Prostate gland (tissue), 2 donors: ENCODE results near the gene NIM1K. TPM values are rescaled to one million over a fixed set of nuclear protein-coding genes. Genes with fewer than 3 reads are reported as not detected.
A peak's percentile ranks its signal among the peaks of the same experiment; 100 is the strongest.
"Not testable (repeated sequence)": the region's sequence is repeated elsewhere in the genome, so short reads cannot be mapped to it uniquely, and the experiment has no call there.

ENCODE experiments used
- DNase-seq: peaks from one replicate; pipeline ENCODE4 v3.0.0-alpha.2; 2019; ENCODE audit warnings: low spot score
- H3K27ac ChIP-seq, 2 donors: fragments of 200-600 bp; sonication (generic); 2 replicates each; pipeline ENCODE4 v1.5.1; 2017 to 2019
- H3K27me3 ChIP-seq: fragments of 200-600 bp; sonication (generic); replicated peaks from 2 replicates; pipeline ENCODE4 v1.5.1; 2019; ENCODE audit not compliant: insufficient read depth
- H3K36me3 ChIP-seq, 2 donors: fragments of 200-600 bp; sonication (generic); 1 replicate in 1 of 2; 2 replicates in 1 of 2; pipeline versions ENCODE4 v1.5.1 to v1.8.1; 2017 to 2019
- H3K4me1 ChIP-seq: fragments of 200-600 bp; sonication (generic); replicated peaks from 2 replicates; pipeline ENCODE4 v1.5.1; 2019
- H3K4me3 ChIP-seq, 2 donors: fragments of 200-600 bp; sonication (generic); 2 replicates each; pipeline ENCODE4 v1.5.1; 2017 to 2019
- H3K9me3 ChIP-seq: fragments of 200-600 bp; sonication (generic); 2 replicates; pipeline ENCODE4 v1.5.1; 2017
- CTCF ChIP-seq, 4 experiments: fragments of 200-600 bp in 2 of 4; fragments of 450-650 bp in 2 of 4; sonication (generic) in 2 of 4; IDR thresholded peaks; 1 replicate in 3 of 4; 2 replicates in 1 of 4; pipeline ENCODE4 v1.5.1; 2016 to 2019; ENCODE audit warnings: antibody characterized with exemption in 4 of 4, mild to moderate bottlenecking in 2 of 4, moderate library complexity in 2 of 4
- POLR2A ChIP-seq: fragments of 450-650 bp; IDR thresholded peaks from one replicate; pipeline ENCODE4 v1.6.1; 2016; ENCODE audit warnings: antibody characterized with exemption, mild to moderate bottlenecking
- POLR2AphosphoS5 ChIP-seq: sonication (generic); formaldehyde crosslinking; IDR thresholded peaks from one replicate; pipeline ENCODE4 v1.6.1; 2017; ENCODE audit warnings: antibody characterized with exemption
- WGBS: methylation state at CpG from one replicate; pipeline ENCODE4 v1.1.5; 2018; 5-methylcytosine and 5-hydroxymethylcytosine counted together
- intact Hi-C: fragments of 100-400 bp; cut with DNase I; formaldehyde crosslinking; loops from one replicate; pipeline ENCODE4 v1.14.2; 2022
- total RNA-seq, 2 donors: library from RNA; depleted of rRNA; stranded (reverse); fragments of >200 nt; gene quantifications; one replicate each; pipeline ENCODE4 v1.1.0, GENCODE V29; 2016

The NIM1K gene
- total RNA-seq, 2 donors from 2014 or later = 0.14 TPM; not detected in 1

- Histone ChIP-seq H3K4me1 (no peaks in the 10 kb centered on the region), H3K36me3 (no peaks in the 10 kb centered on the region), H3K27me3 (no peaks in the 10 kb centered on the region), H3K4me3 (no peak overlapping the region), H3K9me3 (no peaks in the 10 kb centered on the region), H3K27ac (no peak overlapping the region)
- intact Hi-C loops = no loop called here
- 92% methylated on average over 7 of the region's 7 CpGs for WGBS
- no peak for DNase-seq
- TF ChIP-seq CTCF (IDR thresholded peaks at IDR 0.05) (no peak), POLR2AphosphoS5 (no peak), POLR2A (no peak)
These were observed 12.2 kb upstream of the NIM1K start for GRCh38 chr5:43179836-43180235.

- Histone ChIP-seq H3K27ac (no peak overlapping the region), H3K4me3 (no peak overlapping the region), H3K27me3 (no peaks in the 10 kb centered on the region), H3K4me1 (no peaks in the 10 kb centered on the region), H3K36me3 (no peaks in the 10 kb centered on the region), H3K9me3 (no peaks in the 10 kb centered on the region)
- DNase-seq = no peak
- intact Hi-C loops = no loop called here
- TF ChIP-seq POLR2A (no peak), CTCF (IDR thresholded peaks at IDR 0.05) (no peak), POLR2AphosphoS5 (no peak)
- WGBS = 96% methylated on average over 10 of the region's 10 CpGs
These were observed 9.6 kb upstream of the NIM1K start for GRCh38 chr5:43182421-43182820.

- WGBS = 92% methylated on average over 11 of the region's 11 CpGs
- H3K27me3 ChIP-seq, H3K4me3 ChIP-seq, H3K27ac ChIP-seq, intact Hi-C loops, H3K36me3 ChIP-seq, H3K4me1 ChIP-seq, DNase-seq, H3K9me3 ChIP-seq: not testable (repeated sequence)
These were observed 8.9 kb upstream of the NIM1K start for GRCh38 chr5:43183101-43183500.

GRCh38 chr5:43190755-43191603 lies 1.0 kb upstream of the NIM1K start:
- intact Hi-C loops = no loop called here
- Histone ChIP-seq H3K27ac (no peak overlapping the region), H3K9me3 (no peaks in the 10 kb centered on the region), H3K27me3 (no peaks in the 10 kb centered on the region), H3K4me1 (peaks cover 3% of the 10 kb centered on the region), H3K4me3 (no peak overlapping the region), H3K36me3 (no peaks in the 10 kb centered on the region)
- 37% methylated on average over 10 of the region's 10 CpGs for WGBS
- DNase-seq = no peak
- TF ChIP-seq POLR2A (no peak), POLR2AphosphoS5 (no peak), CTCF (IDR thresholded peaks at IDR 0.05) (no peak)

GRCh38 chr5:43192558-43193180 lies 644 bp downstream of the NIM1K start:
- Histone ChIP-seq H3K36me3 (no peaks in the 10 kb centered on the region), H3K4me3 (peak overlapping the region; percentile 34 to 43), H3K27me3 (no peaks in the 10 kb centered on the region), H3K27ac (no peak overlapping the region), H3K4me1 (peaks cover 3% of the 10 kb centered on the region), H3K9me3 (no peaks in the 10 kb centered on the region)
- TF ChIP-seq POLR2A = no peak
- no peak for TF ChIP-seq CTCF (IDR thresholded peaks at IDR 0.05)
- TF ChIP-seq POLR2AphosphoS5 = no peak
- intact Hi-C loops = no loop called here
- DNase-seq = no peak
- 3% methylated on average over 40 of the region's 49 CpGs for WGBS
